H1 (cell line): ENCODE results near the gene PDCD5. TPM values are rescaled to one million over a fixed set of nuclear protein-coding genes. Genes with fewer than 3 reads are reported as not detected.

ENCODE experiments used
- CTCF ChIA-PET: fragments of 300-600 bp; sonication (Branson Sonifier 250); formaldehyde crosslinking; loops from one replicate; lab custom pipeline; 2021; ENCODE audit not compliant: partially characterized antibody; lab: Charles Lee
- POLR2A ChIA-PET: fragments of 300-600 bp; sonication (Branson Sonifier 250); formaldehyde crosslinking; loops from one replicate; lab custom pipeline; 2021; ENCODE audit warnings: inconsistent platforms; ENCODE audit not compliant: partially characterized antibody; lab: Charles Lee
- DNase-seq, 2 experiments: peaks; one replicate each; pipeline versions ENCODE4 v3.0.0 to v3.0.0-alpha.2; 2010 to 2022; ENCODE audit warnings: low spot score in 2 of 2, low read depth in 1 of 2, mixed read lengths in 1 of 2
- FAIRE-seq: peaks from 2 replicates; lab custom pipeline; 2011; peaks lifted over from hg19 to GRCh38; lab: Jason Lieb, UNC
- H2AFZ ChIP-seq: 2 replicates; pipeline ENCODE4 v1.8.1; 2012; ENCODE audit warnings: low read length, inconsistent platforms
- H2AK5ac ChIP-seq: 2 replicates; pipeline ENCODE4 v1.6.1; 2013; ENCODE audit warnings: low read depth, low read length
- H2BK120ac ChIP-seq: replicated peaks from 2 replicates; pipeline ENCODE3; 2013; ENCODE audit warnings: low read depth, low read length, inconsistent platforms
- H2BK12ac ChIP-seq: 2 replicates; pipeline ENCODE4 v1.6.1; 2013; ENCODE audit warnings: low read depth, low read length
- H2BK15ac ChIP-seq: 2 replicates; pipeline ENCODE4 v1.6.1; 2013; ENCODE audit warnings: low read length
- H2BK20ac ChIP-seq: 2 replicates; pipeline ENCODE4 v1.6.1; 2013; ENCODE audit warnings: low read length
- H2BK5ac ChIP-seq: 2 replicates; pipeline ENCODE4 v1.6.1; 2013; ENCODE audit warnings: low read depth, low read length
- H3K14ac ChIP-seq: 2 replicates; pipeline ENCODE4 v1.6.1; 2013; ENCODE audit warnings: inconsistent platforms; ENCODE audit not compliant: insufficient read length
- H3K18ac ChIP-seq: 2 replicates; pipeline ENCODE4 v1.6.1; 2013; ENCODE audit warnings: low read length; ENCODE audit errors: extremely low read depth
- H3K23ac ChIP-seq: 2 replicates; pipeline ENCODE4 v1.6.1; 2013; ENCODE audit warnings: inconsistent platforms; ENCODE audit not compliant: insufficient read length
- H3K23me2 ChIP-seq: 2 replicates; pipeline ENCODE4 v1.6.1; 2013; ENCODE audit warnings: low read depth, low read length
- H3K27ac ChIP-seq: 2 replicates; pipeline ENCODE4 v1.6.1; 2011; ENCODE audit warnings: low read depth, low read length, inconsistent platforms
- H3K27me3 ChIP-seq, 4 experiments: replicated peaks in 1 of 4; 1 replicate in 1 of 4; 2 replicates in 3 of 4; pipeline versions ENCODE4 v1.6.1 to v1.8.1; 2011 to 2013; ENCODE audit warnings: low read length in 3 of 4, mild to moderate bottlenecking in 3 of 4, inconsistent platforms in 2 of 4, mixed read lengths in 2 of 4, moderate library complexity in 1 of 4; ENCODE audit not compliant: control insufficient read depth in 3 of 4, insufficient read depth in 3 of 4; ENCODE audit errors: extremely low read depth in 1 of 4
- H3K36me3 ChIP-seq, 4 experiments: 2 replicates each; pipeline versions ENCODE4 v1.6.1 to v1.8.1; 2011 to 2013; ENCODE audit warnings: mild to moderate bottlenecking in 4 of 4, low read length in 3 of 4, moderate library complexity in 2 of 4, control low read depth in 1 of 4, inconsistent platforms in 1 of 4; ENCODE audit not compliant: insufficient read depth in 4 of 4, control insufficient read depth in 2 of 4
- H3K4ac ChIP-seq: replicated peaks from 2 replicates; pipeline ENCODE3; 2013; ENCODE audit warnings: low read length, low read depth, mixed read lengths, inconsistent platforms; ENCODE audit not compliant: insufficient read length
- H3K4me1 ChIP-seq, 4 experiments: replicated peaks in 1 of 4; 1 replicate in 1 of 4; 2 replicates in 3 of 4; pipeline versions ENCODE4 v1.6.1 to v1.8.1; 2011 to 2013; ENCODE audit warnings: low read length in 3 of 4, inconsistent platforms in 2 of 4, mixed read lengths in 1 of 4; ENCODE audit not compliant: insufficient read depth in 4 of 4, control insufficient read depth in 3 of 4
- H3K4me2 ChIP-seq, 2 experiments: 2 replicates each; pipeline versions ENCODE4 v1.6.1 to v1.8.1; 2011 to 2013; ENCODE audit warnings: low read depth in 2 of 2, low read length in 2 of 2, control low read depth in 1 of 2, inconsistent platforms in 1 of 2, mild to moderate bottlenecking in 1 of 2; ENCODE audit not compliant: insufficient read depth in 1 of 2
- H3K4me3 ChIP-seq, 4 experiments: fragments of 200-600, 300-600 bp in 1 of 4; sonication (generic), shearing (Covaris generic), sonication (Bioruptor Twin) in 1 of 4; 2 replicates each; pipeline versions ENCODE4 v1.5.1 to v1.8.1; 2011 to 2016; ENCODE audit warnings: low read length in 4 of 4, low read depth in 3 of 4, control low read depth in 2 of 4, inconsistent platforms in 2 of 4, mild to moderate bottlenecking in 2 of 4, mixed read lengths in 1 of 4, moderate library complexity in 1 of 4; ENCODE audit not compliant: insufficient read depth in 2 of 4; ENCODE audit errors: extremely low read depth in 1 of 4
- H3K56ac ChIP-seq: replicated peaks from 2 replicates; pipeline ENCODE3; 2013; ENCODE audit warnings: low read depth, mild to moderate bottlenecking, mixed read lengths, low read length, inconsistent platforms; ENCODE audit not compliant: insufficient read length
- H3K79me1 ChIP-seq: 2 replicates; pipeline ENCODE4 v1.6.1; 2013; ENCODE audit warnings: low read depth, low read length, control low read depth
- H3K79me2 ChIP-seq, 2 experiments: 2 replicates each; pipeline versions ENCODE4 v1.6.1 to v1.8.1; 2012 to 2013; ENCODE audit warnings: low read length in 2 of 2, mild to moderate bottlenecking in 2 of 2, inconsistent platforms in 1 of 2; ENCODE audit not compliant: insufficient read depth in 2 of 2, control insufficient read depth in 1 of 2
- H3K9ac ChIP-seq, 4 experiments: replicated peaks in 1 of 4; 1 replicate in 1 of 4; 2 replicates in 3 of 4; pipeline versions ENCODE4 v1.6.1 to v1.8.1; 2011 to 2013; ENCODE audit warnings: low read depth in 3 of 4, low read length in 3 of 4, control low read depth in 2 of 4, mild to moderate bottlenecking in 2 of 4, moderate library complexity in 2 of 4, inconsistent platforms in 1 of 4; ENCODE audit errors: extremely low read depth in 1 of 4
- H3K9me3 ChIP-seq, 2 experiments: 2 replicates each; pipeline versions ENCODE4 v1.6.1 to v1.8.1; 2012 to 2013; ENCODE audit warnings: mild to moderate bottlenecking in 2 of 2, moderate library complexity in 2 of 2, control low read depth in 1 of 2, inconsistent platforms in 1 of 2, low read depth in 1 of 2, low read length in 1 of 2, mixed read lengths in 1 of 2; ENCODE audit not compliant: insufficient read depth in 2 of 2
- H4K20me1 ChIP-seq, 2 experiments: replicated peaks in 1 of 2; 2 replicates each; pipeline versions ENCODE3 to v1.8.1; 2011 to 2013; ENCODE audit warnings: inconsistent platforms in 2 of 2, low read length in 2 of 2, mild to moderate bottlenecking in 1 of 2; ENCODE audit not compliant: insufficient read depth in 2 of 2, control insufficient read depth in 1 of 2
- H4K5ac ChIP-seq: 2 replicates; pipeline ENCODE4 v1.6.1; 2013; ENCODE audit warnings: low read length, low read depth, mixed read lengths, inconsistent platforms; ENCODE audit not compliant: insufficient read length
- H4K8ac ChIP-seq: 2 replicates; pipeline ENCODE4 v1.8.0; 2013; ENCODE audit warnings: mild to moderate bottlenecking, moderate library complexity, low read length, inconsistent platforms; ENCODE audit not compliant: insufficient read depth; ENCODE audit errors: extremely low read depth
- H4K91ac ChIP-seq: replicated peaks from 2 replicates; pipeline ENCODE3; 2013; ENCODE audit warnings: low read length, mixed read lengths, inconsistent platforms; ENCODE audit not compliant: insufficient read length
- ASH2L ChIP-seq: fragments of 200-600, 300-600 bp; sonication (generic); IDR thresholded peaks from one replicate; pipeline ENCODE4 v1.7.1; 2017; ENCODE audit warnings: low read length
- GABPA ChIP-seq: IDR thresholded peaks from 2 replicates; pipeline ENCODE4 v1.6.1; 2011; ENCODE audit warnings: mild to moderate bottlenecking, low read length, moderate library complexity, borderline replicate concordance; ENCODE audit not compliant: insufficient read depth
- KDM1A ChIP-seq: fragments of 200-600, 300-600 bp; sonication (generic); IDR thresholded peaks from 2 replicates; pipeline ENCODE4 v1.7.1; 2016; ENCODE audit warnings: mild to moderate bottlenecking, low read length, borderline replicate concordance
- POU5F1 ChIP-seq: IDR thresholded peaks from 2 replicates; pipeline ENCODE4 v1.6.1; 2011; ENCODE audit warnings: low read depth, mild to moderate bottlenecking, low read length, moderate library complexity
- RXRA ChIP-seq: IDR thresholded peaks from 2 replicates; pipeline ENCODE4 v1.6.1; 2011; ENCODE audit warnings: low read depth, mild to moderate bottlenecking, low read length, moderate library complexity; ENCODE audit not compliant: insufficient read depth
- SIN3A ChIP-seq, 2 experiments: IDR thresholded peaks in 1 of 2; conservative IDR thresholded peaks in 1 of 2; 2 replicates each; pipeline ENCODE4 v1.6.1; 2011 to 2012; ENCODE audit warnings: low read length in 2 of 2, improper control_type of control experiment in 1 of 2, low read depth in 1 of 2, mild to moderate bottlenecking in 1 of 2
- SRF ChIP-seq: IDR thresholded peaks from 2 replicates; pipeline ENCODE4 v1.6.1; 2011; ENCODE audit warnings: mild to moderate bottlenecking, low read depth, low read length, moderate library complexity
- TAF1 ChIP-seq: IDR thresholded peaks from 2 replicates; pipeline ENCODE4 v1.6.1; 2011; ENCODE audit warnings: mild to moderate bottlenecking, low read depth, low read length
- TAF7 ChIP-seq: optimal IDR thresholded peaks from 2 replicates; pipeline ENCODE3; 2011; ENCODE audit warnings: low read depth, mild to moderate bottlenecking, inconsistent platforms, low read length, moderate library complexity, borderline replicate concordance
- ZNF274 ChIP-seq: IDR thresholded peaks from 2 replicates; pipeline ENCODE4 v1.7.0; 2012; ENCODE audit warnings: low read length, borderline replicate concordance; ENCODE audit errors: extremely low read depth
- WGBS, 2 experiments: shearing (Covaris generic) in 1 of 2; methylation state at CpG; one replicate each; pipeline versions ENCODE4 v1.1.6 to v1.1.7; 2013 to 2015; ENCODE audit warnings: low lambda C conversion rate in 2 of 2, mixed read lengths in 2 of 2, inconsistent platforms in 1 of 2, low coverage in 1 of 2, missing lambda C conversion rate in 1 of 2; ENCODE audit not compliant: insufficient replicate concordance in 2 of 2, insufficient coverage in 1 of 2, insufficient read length in 1 of 2; ENCODE audit errors: extremely low coverage in 1 of 2, missing lambda C conversion rate in 1 of 2; 5-methylcytosine and 5-hydroxymethylcytosine counted together
- polyA plus RNA-seq, 7 experiments: library from polyadenylated mRNA; depleted of rRNA in 3 of 7; stranded (reverse) in 5 of 7; unstranded in 2 of 7; fragments of >200 nt in 5 of 7; fragments of 200-250 nt in 2 of 7; gene quantifications; 1 replicate in 5 of 7; 2 replicates in 1 of 7; 4 replicates in 1 of 7; pipeline versions ENCODE4 v1.2.1 to v1.2.3, GENCODE V29; 2011 to 2013; ENCODE audit warnings: missing spikeins in 2 of 7, mixed read lengths in 2 of 7
- total RNA-seq: library from RNA; stranded (reverse); fragmentation: NEBNext Ultra II Directional; extraction: Animal tissue kit (Norgen Biotek cat#: 25700); gene quantifications from 2 replicates; pipeline ENCODE4 v1.2.1, GENCODE V29; 2021
- TF ChIP-seq, protein P1 (sequence below): IDR thresholded peaks from 2 replicates; pipeline ENCODE4 v1.6.1; 2012; ENCODE audit warnings: inconsistent platforms
- TF ChIP-seq, protein P2 (sequence below): IDR thresholded peaks from 2 replicates; pipeline ENCODE4 v1.6.1; 2012; ENCODE audit warnings: inconsistent platforms

PDCD5 gene
- total and polyA plus RNA-seq, 2 of the 8 experiments (the other 6 are each of a cell fraction or from before 2014, with no cell fraction given): 43.2 to 98.8 TPM

- Histone ChIP-seq H3K4me1 (no peaks in the 10 kb centered on the region), H2AFZ (no peak overlapping the region), H3K14ac (no peak overlapping the region), H4K20me1 (no peaks in the 10 kb centered on the region), H3K56ac (no peak overlapping the region), H3K4me2 (no peak overlapping the region), H2BK12ac (no peak overlapping the region), H3K23ac (no peak overlapping the region), H4K5ac (no peak overlapping the region), H3K4me3 (no peak overlapping the region), H2BK120ac (no peak overlapping the region), H3K79me1 (no peaks in the 10 kb centered on the region), H3K27me3 (no peaks in the 10 kb centered on the region), H2BK5ac (no peak overlapping the region), H4K8ac (0 out of 2 replicates have a peak overlapping the region, but pooled peaks have one; percentile 3), H3K18ac (no peak overlapping the region), H2AK5ac (no peak overlapping the region), H2BK20ac (no peak overlapping the region), H3K9me3 (no peaks in the 10 kb centered on the region), H3K27ac (no peak overlapping the region), H3K23me2 (no peaks in the 10 kb centered on the region), H3K36me3 (no peaks in the 10 kb centered on the region), H4K91ac (no peak overlapping the region), H2BK15ac (no peak overlapping the region), H3K79me2 (no peaks in the 10 kb centered on the region), H3K9ac (no peak overlapping the region), H3K4ac (no peak overlapping the region)
- peak in 1 of 2 experiments; percentile 63 for DNase-seq
- 77% methylated on average over 10 of the region's 10 CpGs; no CpG with 5 or more reads in 1 of the 2 experiments for WGBS, 2 experiments
- ChIA-PET CTCF (interaction anchor here (2.0 kb wide), 1 partner anchor 11 kb away, joined by 8 read pairs; no protein-coding TSS in a partner anchor), POLR2A (no interaction called here)
- FAIRE-seq: no peak
- TF ChIP-seq POU5F1 (no peak), TAF7 (no peak), SRF (no peak), ZNF274 (no peak), KDM1A (no peak), TAF1 (no peak), SIN3A (conservative IDR thresholded peaks at IDR 0.05 in 1 of 2, IDR thresholded peaks at IDR 0.05 in 1 of 2; ENCODE audit: low read depth in 1 of 2, low read length in 2 of 2) (no peak), ASH2L (no peak), RXRA (no peak), GABPA (no peak)
- TF ChIP-seq, protein P1, sequence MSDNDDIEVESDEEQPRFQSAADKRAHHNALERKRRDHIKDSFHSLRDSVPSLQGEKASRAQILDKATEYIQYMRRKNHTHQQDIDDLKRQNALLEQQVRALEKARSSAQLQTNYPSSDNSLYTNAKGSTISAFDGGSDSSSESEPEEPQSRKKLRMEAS: no peak
- TF ChIP-seq, protein P2, sequence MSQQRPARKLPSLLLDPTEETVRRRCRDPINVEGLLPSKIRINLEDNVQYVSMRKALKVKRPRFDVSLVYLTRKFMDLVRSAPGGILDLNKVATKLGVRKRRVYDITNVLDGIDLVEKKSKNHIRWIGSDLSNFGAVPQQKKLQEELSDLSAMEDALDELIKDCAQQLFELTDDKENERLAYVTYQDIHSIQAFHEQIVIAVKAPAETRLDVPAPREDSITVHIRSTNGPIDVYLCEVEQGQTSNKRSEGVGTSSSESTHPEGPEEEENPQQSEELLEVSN: no peak
These were observed 22.3 kb upstream of the PDCD5 start for GRCh38 chr19:32558607-32559228.
